ENCODE measurements around the gene ASB18. TPM values are rescaled to one million over a fixed set of nuclear protein-coding genes. Genes with fewer than 3 reads are reported as not detected.

The ASB18 gene
- total and polyA plus RNA-seq, 2 experiments from 2014 or later, result not detected

GRCh38 chr2:236175548-236176150 is 88.6 kb downstream of the ASB18 start:
- Histone ChIP-seq H4K20me1 (replicated peaks; ENCODE audit: insufficient read depth) (peaks cover 8% of the 10 kb centered on the region; the same call in 1 of the 2 replicates), H3K4me3 (no peak overlapping the region), H3K27me3 (ENCODE audit: insufficient read depth) (peaks cover 98% of the 10 kb centered on the region), H3F3A (replicated peaks; ENCODE audit: low read depth) (peaks cover 21% of the 10 kb centered on the region; the same call in 1 of the 2 replicates), H3K79me2 (replicated peaks; ENCODE audit: insufficient read depth) (no peaks in the 10 kb centered on the region), H3K27ac (ENCODE audit: low read depth) (no peak overlapping the region), H3K36me3 (ENCODE audit: insufficient read depth) (no peaks in the 10 kb centered on the region), H2AFZ (no peak overlapping the region), H3K4me1 (ENCODE audit: insufficient read depth) (peaks cover 59% of the 10 kb centered on the region), H3K4me2 (no peak overlapping the region), H3K9me2 (ENCODE audit: insufficient read depth) (no peaks in the 10 kb centered on the region)
- Mint-ChIP-seq H3K4me1 (peaks cover 63% of the 10 kb centered on the region), H3K4me3 (no peak overlapping the region), H3K27ac (no peak overlapping the region), H3K36me3 (ENCODE audit: low read depth) (no peaks in the 10 kb centered on the region), H3K27me3 (ENCODE audit: insufficient read depth, low read depth, poor library complexity) (peaks cover 88% of the 10 kb centered on the region), H3K9me3 (no peaks in the 10 kb centered on the region; the same call in 2 of the 3 replicates)
- TF ChIP-seq REST (IDR thresholded peaks at IDR 0.05; ENCODE audit: unreplicated experiment), result no peak
- no peak for TF ChIP-seq NANOG (IDR thresholded peaks at IDR 0.05; ENCODE audit: borderline replicate concordance)
- TF ChIP-seq JUNB (IDR thresholded peaks at IDR 0.05; ENCODE audit: unreplicated experiment), result no peak
- no peak for TF ChIP-seq ZNF331 (CRISPR knock-in tag; IDR thresholded peaks at IDR 0.05; ENCODE audit: low read depth)
- no peak for TF ChIP-seq EZH2 (IDR thresholded peaks at IDR 0.05; ENCODE audit: low read depth, unreplicated experiment)
- TF ChIP-seq CREB1 (CRISPR knock-in tag; IDR thresholded peaks at IDR 0.05; ENCODE audit: low read depth), result no peak
- TF ChIP-seq POLR2AphosphoS5 (IDR thresholded peaks at IDR 0.05; ENCODE audit: low read depth), result no peak
- no peak for TF ChIP-seq ZNF462 (CRISPR knock-in tag; IDR thresholded peaks at IDR 0.05)
- DNase-seq (ENCODE audit: low spot score) (no peak), ATAC-seq (no peak)

Measured in GM23338 (cell line).